ENCODE data around the gene TPH2.

- TF ChIP-seq GABPA (IDR thresholded peaks at IDR 0.05; ENCODE audit: low read depth, low read length) (no peak), GABPA (CRISPR knock-in tag; IDR thresholded peaks at IDR 0.05; ENCODE audit: low read depth) (no peak), ATF6 (CRISPR knock-in tag; conservative IDR thresholded peaks at IDR 0.05) (no peak), RAD21 (CRISPR knock-in tag; IDR thresholded peaks at IDR 0.05) (no peak), NR2F1 (CRISPR knock-in tag; IDR thresholded peaks at IDR 0.05) (no peak), CREB1 (IDR thresholded peaks at IDR 0.05) (no peak), CREB1 (CRISPR knock-in tag; IDR thresholded peaks at IDR 0.05) (no peak), ZNF138 (CRISPR knock-in tag; IDR thresholded peaks at IDR 0.05; ENCODE audit: low read depth) (no peak), FOSL2 (CRISPR knock-in tag; IDR thresholded peaks at IDR 0.05) (no peak), ZNF737 (CRISPR knock-in tag; IDR thresholded peaks at IDR 0.05; ENCODE audit: borderline replicate concordance) (no peak)
- TF ChIP-seq, protein P1, sequence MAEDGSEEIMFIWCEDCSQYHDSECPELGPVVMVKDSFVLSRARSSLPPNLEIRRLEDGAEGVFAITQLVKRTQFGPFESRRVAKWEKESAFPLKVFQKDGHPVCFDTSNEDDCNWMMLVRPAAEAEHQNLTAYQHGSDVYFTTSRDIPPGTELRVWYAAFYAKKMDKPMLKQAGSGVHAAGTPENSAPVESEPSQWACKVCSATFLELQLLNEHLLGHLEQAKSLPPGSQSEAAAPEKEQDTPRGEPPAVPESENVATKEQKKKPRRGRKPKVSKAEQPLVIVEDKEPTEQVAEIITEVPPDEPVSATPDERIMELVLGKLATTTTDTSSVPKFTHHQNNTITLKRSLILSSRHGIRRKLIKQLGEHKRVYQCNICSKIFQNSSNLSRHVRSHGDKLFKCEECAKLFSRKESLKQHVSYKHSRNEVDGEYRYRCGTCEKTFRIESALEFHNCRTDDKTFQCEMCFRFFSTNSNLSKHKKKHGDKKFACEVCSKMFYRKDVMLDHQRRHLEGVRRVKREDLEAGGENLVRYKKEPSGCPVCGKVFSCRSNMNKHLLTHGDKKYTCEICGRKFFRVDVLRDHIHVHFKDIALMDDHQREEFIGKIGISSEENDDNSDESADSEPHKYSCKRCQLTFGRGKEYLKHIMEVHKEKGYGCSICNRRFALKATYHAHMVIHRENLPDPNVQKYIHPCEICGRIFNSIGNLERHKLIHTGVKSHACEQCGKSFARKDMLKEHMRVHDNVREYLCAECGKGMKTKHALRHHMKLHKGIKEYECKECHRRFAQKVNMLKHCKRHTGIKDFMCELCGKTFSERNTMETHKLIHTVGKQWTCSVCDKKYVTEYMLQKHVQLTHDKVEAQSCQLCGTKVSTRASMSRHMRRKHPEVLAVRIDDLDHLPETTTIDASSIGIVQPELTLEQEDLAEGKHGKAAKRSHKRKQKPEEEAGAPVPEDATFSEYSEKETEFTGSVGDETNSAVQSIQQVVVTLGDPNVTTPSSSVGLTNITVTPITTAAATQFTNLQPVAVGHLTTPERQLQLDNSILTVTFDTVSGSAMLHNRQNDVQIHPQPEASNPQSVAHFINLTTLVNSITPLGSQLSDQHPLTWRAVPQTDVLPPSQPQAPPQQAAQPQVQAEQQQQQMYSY (CRISPR knock-in tag; IDR thresholded peaks at IDR 0.05), result no peak
- TF ChIP-seq, protein P2, sequence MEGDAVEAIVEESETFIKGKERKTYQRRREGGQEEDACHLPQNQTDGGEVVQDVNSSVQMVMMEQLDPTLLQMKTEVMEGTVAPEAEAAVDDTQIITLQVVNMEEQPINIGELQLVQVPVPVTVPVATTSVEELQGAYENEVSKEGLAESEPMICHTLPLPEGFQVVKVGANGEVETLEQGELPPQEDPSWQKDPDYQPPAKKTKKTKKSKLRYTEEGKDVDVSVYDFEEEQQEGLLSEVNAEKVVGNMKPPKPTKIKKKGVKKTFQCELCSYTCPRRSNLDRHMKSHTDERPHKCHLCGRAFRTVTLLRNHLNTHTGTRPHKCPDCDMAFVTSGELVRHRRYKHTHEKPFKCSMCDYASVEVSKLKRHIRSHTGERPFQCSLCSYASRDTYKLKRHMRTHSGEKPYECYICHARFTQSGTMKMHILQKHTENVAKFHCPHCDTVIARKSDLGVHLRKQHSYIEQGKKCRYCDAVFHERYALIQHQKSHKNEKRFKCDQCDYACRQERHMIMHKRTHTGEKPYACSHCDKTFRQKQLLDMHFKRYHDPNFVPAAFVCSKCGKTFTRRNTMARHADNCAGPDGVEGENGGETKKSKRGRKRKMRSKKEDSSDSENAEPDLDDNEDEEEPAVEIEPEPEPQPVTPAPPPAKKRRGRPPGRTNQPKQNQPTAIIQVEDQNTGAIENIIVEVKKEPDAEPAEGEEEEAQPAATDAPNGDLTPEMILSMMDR (CRISPR knock-in tag; IDR thresholded peaks at IDR 0.05), result no peak
Observed at GRCh38 chr12:71994715-71995114, 56.1 kb downstream of the TPH2 start.

All from HepG2 (cell line).